Transverse colon (tissue), 4 donors: ENCODE results near the gene DOCK10. TPM values are rescaled to one million over a fixed set of nuclear protein-coding genes. Genes with fewer than 3 reads are reported as not detected.
"Not testable (repeated sequence)": the region's sequence is repeated elsewhere in the genome, so short reads cannot be mapped to it uniquely, and the experiment has no call there.

Experiments
- DNase-seq: peaks from one replicate; pipeline ENCODE4 v3.0.0-alpha.2; 2019
- H3K27ac ChIP-seq, 4 donors: fragments of 200-600 bp; sonication (generic); 2 replicates each; pipeline ENCODE4 v1.5.1; 2016 to 2018; ENCODE audit warnings: inconsistent platforms in 4 of 4
- H3K27me3 ChIP-seq: fragments of 200-600 bp; sonication (generic); 2 replicates; pipeline ENCODE4 v1.5.1; 2017; ENCODE audit warnings: inconsistent platforms
- H3K36me3 ChIP-seq, 4 donors: fragments of 200-600 bp; sonication (generic); 2 replicates each; pipeline ENCODE4 v1.5.1; 2017 to 2019; ENCODE audit warnings: inconsistent platforms in 4 of 4
- H3K4me1 ChIP-seq, 4 donors: fragments of 200-600 bp; sonication (generic); 2 replicates each; pipeline ENCODE4 v1.5.1; 2017 to 2020; ENCODE audit warnings: inconsistent platforms in 4 of 4
- H3K4me3 ChIP-seq, 4 donors: fragments of 200-600 bp; sonication (generic); 1 replicate in 1 of 4; 2 replicates in 3 of 4; pipeline versions ENCODE4 v1.5.1 to v1.6.1; 2017 to 2019; ENCODE audit warnings: inconsistent platforms in 4 of 4
- H3K9me3 ChIP-seq, 2 donors: fragments of 200-600 bp; sonication (generic); 2 replicates each; pipeline ENCODE4 v1.5.1; 2017 to 2019; ENCODE audit warnings: inconsistent platforms in 2 of 2
- EP300 ChIP-seq: sonication (generic); formaldehyde crosslinking; IDR thresholded peaks from one replicate; pipeline ENCODE4 v1.6.1; 2017; ENCODE audit warnings: antibody characterized with exemption, low read depth
- POLR2A ChIP-seq: fragments of 450-650 bp; IDR thresholded peaks from one replicate; pipeline ENCODE4 v1.6.1; 2016; ENCODE audit warnings: antibody characterized with exemption, mild to moderate bottlenecking, moderate library complexity
- POLR2AphosphoS5 ChIP-seq, 3 donors: sonication (generic); formaldehyde crosslinking; IDR thresholded peaks; one replicate each; pipeline ENCODE4 v1.6.1; 2016; ENCODE audit warnings: antibody characterized with exemption in 3 of 3
- WGBS, 2 donors: methylation state at CpG; one replicate each; pipeline ENCODE4 v1.1.5; 2018; ENCODE audit warnings: low coverage in 1 of 2; 5-methylcytosine and 5-hydroxymethylcytosine counted together
- in situ Hi-C, 4 donors: fragments of 200-750 bp; cut with MboI; loops; one replicate each; pipeline versions ENCODE4 v1.15.0 to v1.15.1; 2017; ENCODE audit warnings: low sequenced_read_pairs in 3 of 4, low pct_ligation_motif_present in 1 of 4, low pct_unique_long_range_greater_than_20kb in 1 of 4
- intact Hi-C: fragments of 100-400 bp; cut with DNase I; formaldehyde crosslinking; loops from one replicate; pipeline ENCODE4 v1.15.1; 2023; ENCODE audit warnings: low total_unique reads
- total RNA-seq, 4 donors: library from RNA; depleted of rRNA; stranded (reverse); fragments of >200 nt; gene quantifications; one replicate each; pipeline ENCODE4 v1.1.0, GENCODE V29; 2016
- TF ChIP-seq, protein P1 (sequence below), 5 experiments: fragments of 200-600 bp in 3 of 5; fragments of 450-650 bp in 2 of 5; sonication (generic) in 3 of 5; IDR thresholded peaks; 1 replicate in 2 of 5; 2 replicates in 3 of 5; pipeline ENCODE4 v1.5.1; 2016 to 2017; ENCODE audit warnings: antibody characterized with exemption in 5 of 5, inconsistent platforms in 3 of 5, mild to moderate bottlenecking in 2 of 5, moderate library complexity in 1 of 5

DOCK10 gene
- total RNA-seq, 4 donors from 2014 or later = 5.2 to 64.7 (median 14.5) TPM

GRCh38 chr2:224918626-224919471 is 123.4 kb downstream of the DOCK10 start:
- H3K4me1 ChIP-seq = peaks cover 0 to 3% (median 0%) of the 10 kb centered on the region in 4 donors
- no peaks in the 10 kb centered on the region for H3K27me3 ChIP-seq
- no peak overlapping the region for H3K27ac ChIP-seq
- in situ Hi-C loops (no loop called here), intact Hi-C loops (no loop called here)
- H3K4me3 ChIP-seq = no peak overlapping the region
- H3K9me3 ChIP-seq = no peaks in the 10 kb centered on the region
- 94 to 97% methylated on average over 4 of the region's 4 CpGs for WGBS, 2 donors
- TF ChIP-seq POLR2AphosphoS5 (IDR thresholded peaks at IDR 0.05) (no peak), POLR2A (no peak), EP300 (no peak)
- TF ChIP-seq, protein P1, sequence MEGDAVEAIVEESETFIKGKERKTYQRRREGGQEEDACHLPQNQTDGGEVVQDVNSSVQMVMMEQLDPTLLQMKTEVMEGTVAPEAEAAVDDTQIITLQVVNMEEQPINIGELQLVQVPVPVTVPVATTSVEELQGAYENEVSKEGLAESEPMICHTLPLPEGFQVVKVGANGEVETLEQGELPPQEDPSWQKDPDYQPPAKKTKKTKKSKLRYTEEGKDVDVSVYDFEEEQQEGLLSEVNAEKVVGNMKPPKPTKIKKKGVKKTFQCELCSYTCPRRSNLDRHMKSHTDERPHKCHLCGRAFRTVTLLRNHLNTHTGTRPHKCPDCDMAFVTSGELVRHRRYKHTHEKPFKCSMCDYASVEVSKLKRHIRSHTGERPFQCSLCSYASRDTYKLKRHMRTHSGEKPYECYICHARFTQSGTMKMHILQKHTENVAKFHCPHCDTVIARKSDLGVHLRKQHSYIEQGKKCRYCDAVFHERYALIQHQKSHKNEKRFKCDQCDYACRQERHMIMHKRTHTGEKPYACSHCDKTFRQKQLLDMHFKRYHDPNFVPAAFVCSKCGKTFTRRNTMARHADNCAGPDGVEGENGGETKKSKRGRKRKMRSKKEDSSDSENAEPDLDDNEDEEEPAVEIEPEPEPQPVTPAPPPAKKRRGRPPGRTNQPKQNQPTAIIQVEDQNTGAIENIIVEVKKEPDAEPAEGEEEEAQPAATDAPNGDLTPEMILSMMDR (IDR thresholded peaks at IDR 0.05) = no peak
- no peak for DNase-seq
- no peaks in the 10 kb centered on the region for H3K36me3 ChIP-seq

DNA sequence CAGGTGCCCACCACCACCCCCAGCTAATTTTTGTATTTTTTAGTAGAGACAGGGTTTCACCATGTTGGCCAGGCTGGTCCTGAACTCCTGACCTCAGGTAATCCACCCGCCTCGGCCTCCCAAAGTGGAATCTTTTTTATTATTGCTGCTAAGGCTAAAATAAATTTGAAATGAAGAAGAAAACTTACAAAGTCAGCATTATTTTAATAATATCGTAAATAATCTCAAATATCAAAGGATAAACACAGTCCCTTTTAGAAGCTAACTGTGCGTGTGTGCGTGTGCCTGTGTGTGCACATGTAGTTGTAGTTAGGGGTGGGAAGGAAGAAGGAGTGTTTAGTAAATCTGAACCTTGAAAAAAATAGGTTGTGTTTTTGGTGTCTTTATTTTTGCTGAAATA is 125.0 kb downstream of the DOCK10 start:
- in situ Hi-C loops = not testable (repeated sequence)
- WGBS, 2 donors = 94 to 98% methylated on average over 5 of the region's 5 CpGs

DNA sequence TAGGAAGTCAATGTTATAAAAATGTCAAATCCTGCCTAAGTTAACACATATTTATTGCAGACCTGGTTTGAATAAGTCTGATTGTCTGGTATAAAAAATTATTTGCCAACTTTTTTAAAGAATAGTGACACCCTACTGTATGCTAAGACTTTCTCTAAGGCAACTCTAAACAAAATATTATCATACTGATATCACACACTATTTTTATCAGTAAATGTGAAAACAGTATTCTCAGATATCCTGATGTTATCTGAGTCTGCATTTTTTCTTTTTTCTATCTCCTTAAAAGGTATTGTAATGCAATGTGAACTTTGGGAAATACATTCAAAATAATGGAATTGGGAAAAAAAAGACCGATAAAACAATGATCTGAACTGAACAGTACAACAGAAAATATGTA is 127.1 kb downstream of the DOCK10 start:
- WGBS, 2 donors = 78 to 94% methylated on average over 1 of the region's 1 CpG
- Histone ChIP-seq H3K9me3 (no peaks in the 10 kb centered on the region), H3K36me3 (no peaks in the 10 kb centered on the region), H3K27me3 (no peaks in the 10 kb centered on the region), H3K4me3 (no peak overlapping the region), H3K27ac (no peak overlapping the region), H3K4me1 (peaks cover 0 to 9% (median 2%) of the 10 kb centered on the region in 4 donors)
- TF ChIP-seq POLR2A (no peak), EP300 (no peak), POLR2AphosphoS5 (IDR thresholded peaks at IDR 0.05) (no peak)
- TF ChIP-seq, protein P1 (IDR thresholded peaks at IDR 0.05) = no peak
- in situ Hi-C loops = no loop called here
- no peak for DNase-seq
- intact Hi-C loops = no loop called here

More for the DNA sequence above, 125.0 kb downstream of the DOCK10 start:
- H3K27me3 ChIP-seq, intact Hi-C loops, H3K36me3 ChIP-seq, H3K9me3 ChIP-seq, H3K4me1 ChIP-seq, H3K4me3 ChIP-seq, DNase-seq, H3K27ac ChIP-seq: not testable (repeated sequence)

DNA sequence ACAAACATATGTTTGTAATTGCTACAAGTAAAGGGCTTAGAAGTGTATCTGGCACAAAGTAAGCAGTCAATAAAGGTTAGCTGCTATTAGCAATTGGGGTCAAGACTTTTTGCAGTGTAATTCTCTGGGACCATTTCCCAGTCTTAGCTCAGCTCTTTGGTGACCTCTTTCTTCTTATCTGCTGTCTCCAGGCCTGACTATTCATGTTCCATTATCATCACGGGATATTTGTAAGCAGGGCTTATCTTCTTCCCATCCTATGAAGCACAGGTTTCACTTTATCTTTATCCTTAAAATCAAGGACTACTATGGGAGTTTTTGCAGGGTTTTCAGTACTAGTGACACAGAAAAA is 131.7 kb downstream of the DOCK10 start:
- no peaks in the 10 kb centered on the region for H3K9me3 ChIP-seq
- WGBS, 2 donors = 40 to 42% methylated on average over 1 of the region's 1 CpG
- no peaks in the 10 kb centered on the region for H3K36me3 ChIP-seq
- H3K27me3 ChIP-seq = no peaks in the 10 kb centered on the region
- intact Hi-C loops = no loop called here
- TF ChIP-seq POLR2AphosphoS5 (IDR thresholded peaks at IDR 0.05) (no peak), EP300 (no peak), POLR2A (no peak)
- TF ChIP-seq, protein P1 (IDR thresholded peaks at IDR 0.05) = no peak
- in situ Hi-C loops = no loop called here
- peak overlapping the region in 2 of 4 donors; percentile 31 to 45 for H3K27ac ChIP-seq
- H3K4me1 ChIP-seq = peaks cover 0 to 17% (median 4%) of the 10 kb centered on the region in 4 donors
- no peak overlapping the region for H3K4me3 ChIP-seq
- DNase-seq = no peak
